Neuronal stem cell (in vitro differentiated cells): ENCODE results near the gene UPK1A.
"Not testable (repeated sequence)": the region's sequence is repeated elsewhere in the genome, so short reads cannot be mapped to it uniquely, and the experiment has no call there.

Experiments used
- DNase-seq: peaks from one replicate; pipeline ENCODE4 v3.0.0-alpha.2; 2013; ENCODE audit warnings: low spot score
- H2AFZ ChIP-seq: one replicate; pipeline ENCODE4 v1.6.1; 2013; ENCODE audit warnings: mild to moderate bottlenecking, low read length, inconsistent platforms
- H2AK5ac ChIP-seq: 2 replicates; pipeline ENCODE4 v1.6.1; 2013; ENCODE audit warnings: low read depth, mild to moderate bottlenecking, inconsistent platforms, low read length, moderate library complexity, mixed read lengths
- H2BK120ac ChIP-seq: 2 replicates; pipeline ENCODE4 v1.6.1; 2013; ENCODE audit warnings: low read depth, mild to moderate bottlenecking, inconsistent platforms, low read length, moderate library complexity, mixed read lengths
- H2BK12ac ChIP-seq: one replicate; pipeline ENCODE4 v1.6.1; 2013; ENCODE audit warnings: low read length, inconsistent platforms
- H2BK15ac ChIP-seq: 2 replicates; pipeline ENCODE4 v1.6.1; 2013; ENCODE audit warnings: mild to moderate bottlenecking, low read length, inconsistent platforms, mixed read lengths
- H2BK5ac ChIP-seq: one replicate; pipeline ENCODE4 v1.6.1; 2013; ENCODE audit warnings: inconsistent platforms, mild to moderate bottlenecking, low read length, moderate library complexity
- H3K14ac ChIP-seq: one replicate; pipeline ENCODE4 v1.6.1; 2013; ENCODE audit warnings: low read length, inconsistent platforms
- H3K18ac ChIP-seq: 2 replicates; pipeline ENCODE4 v1.6.1; 2013; ENCODE audit warnings: low read length, inconsistent platforms
- H3K23ac ChIP-seq: 2 replicates; pipeline ENCODE4 v1.6.1; 2013; ENCODE audit warnings: low read depth, mild to moderate bottlenecking, mixed read lengths, low read length, inconsistent platforms; ENCODE audit not compliant: poor library complexity
- H3K27ac ChIP-seq: replicated peaks from 3 replicates; pipeline ENCODE4 v1.5.1; 2013; ENCODE audit warnings: low read length, inconsistent platforms
- H3K27me3 ChIP-seq, 3 experiments: 2 replicates each; pipeline ENCODE4 v1.6.1; 2013; ENCODE audit warnings: low read length in 3 of 3, mild to moderate bottlenecking in 2 of 3, inconsistent platforms in 1 of 3, low read depth in 1 of 3, mixed read lengths in 1 of 3, moderate library complexity in 1 of 3; ENCODE audit not compliant: control insufficient read depth in 3 of 3, insufficient read depth in 3 of 3
- H3K36me3 ChIP-seq, 2 donors: replicated peaks in 1 of 2; 2 replicates each; pipeline ENCODE4 v1.6.1; 2013; ENCODE audit warnings: low read length in 2 of 2; ENCODE audit not compliant: control insufficient read depth in 2 of 2, insufficient read depth in 2 of 2
- H3K4ac ChIP-seq: 2 replicates; pipeline ENCODE4 v1.6.1; 2013; ENCODE audit warnings: inconsistent platforms, mild to moderate bottlenecking, low read length, moderate library complexity
- H3K4me1 ChIP-seq, 2 donors: 1 replicate in 1 of 2; 2 replicates in 1 of 2; pipeline ENCODE4 v1.6.1; 2013; ENCODE audit warnings: low read length in 2 of 2, low read depth in 1 of 2; ENCODE audit not compliant: control insufficient read depth in 2 of 2, insufficient read depth in 1 of 2
- H3K4me2 ChIP-seq: one replicate; pipeline ENCODE4 v1.6.1; 2013; ENCODE audit warnings: mild to moderate bottlenecking, low read length, inconsistent platforms; ENCODE audit not compliant: insufficient read depth, poor library complexity, severe bottlenecking
- H3K4me3 ChIP-seq, 2 donors: 2 replicates each; pipeline ENCODE4 v1.5.1; 2013; ENCODE audit warnings: low read length in 2 of 2, mild to moderate bottlenecking in 2 of 2, inconsistent platforms in 1 of 2, moderate library complexity in 1 of 2
- H3K79me1 ChIP-seq: one replicate; pipeline ENCODE4 v1.6.1; 2013; ENCODE audit warnings: low read depth, mild to moderate bottlenecking, inconsistent platforms, low read length, moderate library complexity
- H3K9ac ChIP-seq: one replicate; pipeline ENCODE4 v1.6.1; 2013; ENCODE audit warnings: mild to moderate bottlenecking, low read depth, low read length, inconsistent platforms; ENCODE audit not compliant: poor library complexity
- H3K9me3 ChIP-seq, 2 donors: replicated peaks in 1 of 2; 2 replicates each; pipeline versions ENCODE3 to v1.6.1; 2013; ENCODE audit warnings: low read length in 2 of 2, mild to moderate bottlenecking in 2 of 2, inconsistent platforms in 1 of 2, low read depth in 1 of 2, mixed read lengths in 1 of 2, moderate library complexity in 1 of 2; ENCODE audit not compliant: control insufficient read depth in 2 of 2, insufficient read depth in 1 of 2
- H4K8ac ChIP-seq: one replicate; pipeline ENCODE4 v1.6.1; 2013; ENCODE audit warnings: low read depth, mild to moderate bottlenecking, inconsistent platforms, low read length, moderate library complexity
- H4K91ac ChIP-seq: one replicate; pipeline ENCODE4 v1.6.1; 2013; ENCODE audit warnings: low read length, low read depth, mild to moderate bottlenecking, inconsistent platforms; ENCODE audit not compliant: poor library complexity
- WGBS, 2 donors: extraction: QIAGEN DNeasy Blood & Tissue Kit; methylation state at CpG; one replicate each; pipeline ENCODE4 v1.1.7; 2013; ENCODE audit warnings: missing lambda C conversion rate in 2 of 2, mixed read lengths in 1 of 2; ENCODE audit not compliant: insufficient read length in 2 of 2, insufficient replicate concordance in 1 of 2; ENCODE audit errors: extremely low coverage in 2 of 2; 5-methylcytosine and 5-hydroxymethylcytosine counted together

UPK1A gene

GRCh38 chr19:35689836-35690235 lies 23.5 kb downstream of the UPK1A start:
- Histone ChIP-seq H3K27me3 (no peaks in the 10 kb centered on the region), H2AK5ac (no peak overlapping the region), H3K9ac (no peak overlapping the region), H3K18ac (no peak overlapping the region), H3K27ac (no peak overlapping the region), H4K91ac (no peak overlapping the region), H3K4me3 (no peak overlapping the region), H3K36me3 (no peaks in the 10 kb centered on the region), H3K4me1 (no peaks in the 10 kb centered on the region), H2AFZ (no peak overlapping the region), H2BK15ac (no peak overlapping the region), H2BK12ac (no peak overlapping the region), H3K23ac (no peak overlapping the region), H2BK5ac (no peak overlapping the region), H2BK120ac (no peak overlapping the region), H3K79me1 (no peaks in the 10 kb centered on the region), H3K4me2 (no peak overlapping the region), H3K14ac (no peak overlapping the region), H3K9me3 (no peaks in the 10 kb centered on the region), H3K4ac (no peak overlapping the region), H4K8ac (no peak overlapping the region)
- DNase-seq: no peak
- no CpG with 5 or more reads among the region's 4 CpGs for WGBS, 2 donors

GRCh38 chr19:35691106-35691505 lies 24.8 kb downstream of the UPK1A start:
- not testable (repeated sequence) for H3K4me3 ChIP-seq, H3K18ac ChIP-seq, H2AK5ac ChIP-seq, H2BK15ac ChIP-seq, H3K9ac ChIP-seq, H2BK5ac ChIP-seq, H3K9me3 ChIP-seq, H2AFZ ChIP-seq, H3K14ac ChIP-seq, H3K27ac ChIP-seq, H3K23ac ChIP-seq, H2BK120ac ChIP-seq, DNase-seq, H3K36me3 ChIP-seq, H3K27me3 ChIP-seq, H4K8ac ChIP-seq, H3K4me1 ChIP-seq, H3K4me2 ChIP-seq, H3K79me1 ChIP-seq, H3K4ac ChIP-seq, H4K91ac ChIP-seq, H2BK12ac ChIP-seq
- no CpG with 5 or more reads among the region's 37 CpGs for WGBS, 2 donors

DNA sequence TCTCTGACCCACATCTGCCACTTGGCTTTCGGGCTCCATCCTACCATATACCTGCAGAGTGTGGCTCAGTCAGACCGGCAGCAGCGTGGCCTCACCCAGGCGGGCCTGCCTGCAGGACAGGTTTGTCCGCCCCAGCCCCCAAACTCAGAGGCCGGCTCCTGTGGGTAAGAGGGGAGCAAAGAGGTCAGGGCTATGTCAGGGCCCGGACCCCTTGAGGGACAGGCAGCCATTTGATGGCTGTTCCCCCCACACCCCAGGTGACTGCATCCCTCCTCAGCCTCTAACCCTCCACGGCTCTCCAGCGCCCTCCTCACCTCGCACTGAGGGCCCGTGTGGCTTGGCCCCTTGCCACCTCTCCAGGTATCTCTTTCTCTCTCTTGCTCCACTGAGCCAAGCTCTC lies 25.7 kb downstream of the UPK1A start:
- Histone ChIP-seq H2BK120ac (no peak overlapping the region), H2AFZ (peak overlapping the region; percentile 11), H4K8ac (no peak overlapping the region), H2BK15ac (no peak overlapping the region), H3K4me3 (no peak overlapping the region), H3K79me1 (no peaks in the 10 kb centered on the region), H2BK12ac (no peak overlapping the region), H3K18ac (no peak overlapping the region), H3K4me2 (no peak overlapping the region), H3K9ac (no peak overlapping the region), H3K23ac (peak overlapping the region; percentile 39), H3K14ac (no peak overlapping the region), H2AK5ac (peak overlapping the region; percentile 41), H2BK5ac (peak overlapping the region; percentile 32), H3K36me3 (no peaks in the 10 kb centered on the region), H3K4me1 (no peaks in the 10 kb centered on the region), H3K27me3 (no peaks in the 10 kb centered on the region), H3K9me3 (no peaks in the 10 kb centered on the region), H3K4ac (no peak overlapping the region), H4K91ac (no peak overlapping the region), H3K27ac (no peak overlapping the region)
- no peak for DNase-seq
- no CpG with 5 or more reads among the region's 11 CpGs for WGBS, 2 donors

DNA sequence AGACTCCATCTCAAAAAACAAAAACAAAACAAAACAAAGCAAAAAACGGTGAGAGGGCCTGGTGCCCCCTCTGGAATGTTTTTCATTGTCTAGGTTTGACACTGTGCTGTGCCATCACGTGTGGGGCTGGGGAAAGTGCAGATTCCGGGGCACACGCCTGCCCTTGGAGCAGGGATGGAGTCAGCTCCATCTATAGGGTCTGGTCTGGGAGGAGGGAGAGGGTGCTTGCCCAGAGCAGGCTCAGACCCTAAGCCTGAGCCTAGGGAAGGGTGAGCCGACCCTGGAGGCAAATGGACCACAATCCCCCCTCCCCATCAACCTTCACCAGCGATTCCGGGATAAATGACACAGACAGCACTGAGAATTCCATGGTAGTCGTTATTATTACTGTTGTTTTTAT lies 27.1 kb downstream of the UPK1A start:
- Histone ChIP-seq H3K23ac (no peak overlapping the region), H2BK120ac (no peak overlapping the region), H2AK5ac (peak overlapping the region; percentile 81), H3K4ac (no peak overlapping the region), H3K27me3 (no peaks in the 10 kb centered on the region), H3K4me3 (no peak overlapping the region), H3K9ac (no peak overlapping the region), H3K4me1 (no peaks in the 10 kb centered on the region), H3K79me1 (no peaks in the 10 kb centered on the region), H2AFZ (no peak overlapping the region), H3K9me3 (no peaks in the 10 kb centered on the region), H4K91ac (no peak overlapping the region), H3K27ac (no peak overlapping the region), H2BK12ac (no peak overlapping the region), H3K4me2 (no peak overlapping the region), H2BK15ac (peak overlapping the region; percentile 94), H2BK5ac (no peak overlapping the region), H3K18ac (peak overlapping the region; percentile 33), H3K14ac (no peak overlapping the region), H4K8ac (no peak overlapping the region), H3K36me3 (no peaks in the 10 kb centered on the region)
- WGBS, 2 donors: no CpG with 5 or more reads among the region's 8 CpGs
- DNase-seq: no peak
